CD4-positive, alpha-beta T cell treated with Interleukin-2 at 100 ng/mL for 4 hours (primary cell): ENCODE results near the gene STXBP6.
"Not testable (repeated sequence)": the region's sequence is repeated elsewhere in the genome, so short reads cannot be mapped to it uniquely, and the experiment has no call there.

Experiments
- DNase-seq: peaks from one replicate; pipeline ENCODE4 v3.0.0-alpha.2; 2020; ENCODE audit warnings: low spot score

Gene STXBP6

DNA sequence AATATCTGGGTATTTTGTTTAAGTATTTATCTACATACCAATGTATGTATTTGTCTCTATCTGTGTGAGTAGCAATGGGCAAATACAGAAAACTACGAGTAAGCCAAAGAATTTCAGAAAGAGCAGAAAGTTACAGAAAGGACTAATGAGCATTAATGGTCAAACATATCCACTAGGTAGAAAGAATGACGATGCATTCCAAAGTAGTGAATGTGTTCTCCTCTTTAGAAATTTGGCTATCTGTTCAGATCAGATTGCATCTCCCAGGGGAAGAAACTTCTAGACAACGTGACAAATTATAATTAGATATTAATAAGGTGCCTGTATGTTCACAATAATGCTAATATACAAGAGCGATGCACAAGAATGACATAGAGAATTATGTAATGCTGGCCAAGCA lies 221.5 kb downstream of the STXBP6 start:
- DNase-seq, result no peak

DNA sequence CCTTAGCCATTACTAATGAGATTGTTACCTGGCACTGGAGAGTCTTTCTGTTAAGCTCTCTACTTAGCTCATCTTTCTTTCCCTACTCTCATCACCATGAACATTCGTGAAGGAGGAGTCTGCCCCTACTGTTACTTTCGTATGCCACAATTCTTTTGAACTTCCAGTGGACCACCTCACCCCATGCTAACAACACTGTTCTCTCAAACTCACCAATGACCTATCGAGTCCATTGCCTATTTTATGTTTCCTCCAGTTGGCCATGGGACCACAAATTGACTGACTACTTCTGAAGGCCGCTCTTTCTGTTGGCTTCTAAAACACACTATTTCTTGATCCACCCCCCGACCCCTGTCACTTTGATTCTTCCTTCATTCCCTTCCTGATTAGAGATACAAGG lies 223.6 kb downstream of the STXBP6 start:
- no peak for DNase-seq

DNA sequence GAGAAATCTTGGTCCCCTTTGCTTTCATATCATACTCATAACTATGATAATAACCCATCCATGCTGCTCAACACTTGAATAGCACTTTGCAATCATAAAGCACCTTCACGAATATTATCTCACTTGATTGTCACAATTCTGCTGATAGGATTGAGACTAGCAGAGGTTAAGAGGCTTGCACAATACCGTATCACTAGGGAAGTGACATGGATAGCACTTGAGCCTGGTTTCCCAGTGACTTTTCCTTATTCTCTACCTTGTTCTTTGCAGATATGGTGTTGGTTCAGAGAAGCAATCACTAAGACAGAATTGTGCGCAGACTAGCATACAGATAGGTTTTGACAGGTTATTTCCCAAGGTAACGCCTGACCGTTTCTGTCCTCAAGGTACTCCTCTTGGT lies 229.3 kb downstream of the STXBP6 start:
- DNase-seq, result no peak

DNA sequence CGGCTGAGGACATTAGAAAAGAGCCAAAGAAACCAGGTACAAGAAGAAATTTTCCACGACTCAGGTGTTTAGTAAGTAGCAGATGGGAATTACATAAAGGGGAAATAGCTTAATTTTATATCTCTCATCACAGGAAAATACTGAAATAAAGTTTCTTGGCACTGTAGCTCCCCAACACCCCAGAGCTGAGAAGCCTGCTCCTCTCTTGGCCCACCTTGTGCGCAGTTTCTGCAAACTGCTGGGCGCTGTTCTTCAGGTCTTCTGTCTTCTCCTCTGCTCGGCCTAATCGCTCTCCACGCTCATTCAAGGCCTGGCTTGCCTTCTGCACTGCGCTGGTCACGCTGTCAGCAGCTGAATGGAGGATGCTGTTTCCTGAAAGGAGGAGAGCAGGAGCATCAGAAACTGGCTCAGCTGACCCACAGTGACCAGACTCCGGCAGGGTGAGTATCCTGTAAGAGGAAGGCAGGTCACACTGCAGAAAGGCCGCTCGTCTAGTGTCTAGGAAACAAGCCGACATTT lies 231.1 kb downstream of the STXBP6 start:
- no peak for DNase-seq

DNA sequence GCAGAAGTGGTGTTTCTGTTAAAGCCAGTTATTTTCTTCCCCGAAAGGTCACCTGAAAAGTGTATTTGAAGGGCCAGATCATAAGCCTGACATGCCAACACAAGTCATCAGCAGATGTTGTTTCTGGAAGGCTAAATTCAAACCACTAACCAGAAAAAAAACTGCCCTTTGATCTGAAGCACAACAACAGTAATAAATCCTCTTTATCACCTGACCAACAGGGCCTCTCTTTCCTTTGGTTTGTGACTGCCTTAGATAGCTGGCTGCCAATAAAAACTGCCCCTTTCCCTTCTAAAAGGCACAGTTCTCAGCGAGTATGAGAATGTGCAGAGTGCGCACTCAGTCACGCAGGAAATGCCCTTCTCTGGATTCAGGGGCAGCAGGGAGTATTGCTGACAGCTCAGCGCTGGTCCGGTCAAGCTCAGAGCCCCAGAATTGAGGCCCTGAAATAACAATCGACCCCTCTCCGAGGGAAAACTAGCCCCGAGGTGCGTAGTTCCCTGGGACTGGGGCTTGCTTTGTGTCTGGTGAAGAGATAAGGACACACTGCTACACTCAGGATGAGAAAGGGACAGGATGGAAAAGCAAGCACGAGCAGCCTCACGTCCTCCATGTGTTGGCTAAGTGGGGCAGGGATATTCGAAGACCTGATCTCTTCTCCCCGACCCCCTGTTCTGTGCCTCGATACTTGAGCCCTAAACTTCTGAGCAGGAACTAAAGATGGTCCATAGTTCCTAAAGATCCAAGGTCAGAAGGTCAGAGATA lies 231.7 kb downstream of the STXBP6 start:
- DNase-seq, result no peak

DNA sequence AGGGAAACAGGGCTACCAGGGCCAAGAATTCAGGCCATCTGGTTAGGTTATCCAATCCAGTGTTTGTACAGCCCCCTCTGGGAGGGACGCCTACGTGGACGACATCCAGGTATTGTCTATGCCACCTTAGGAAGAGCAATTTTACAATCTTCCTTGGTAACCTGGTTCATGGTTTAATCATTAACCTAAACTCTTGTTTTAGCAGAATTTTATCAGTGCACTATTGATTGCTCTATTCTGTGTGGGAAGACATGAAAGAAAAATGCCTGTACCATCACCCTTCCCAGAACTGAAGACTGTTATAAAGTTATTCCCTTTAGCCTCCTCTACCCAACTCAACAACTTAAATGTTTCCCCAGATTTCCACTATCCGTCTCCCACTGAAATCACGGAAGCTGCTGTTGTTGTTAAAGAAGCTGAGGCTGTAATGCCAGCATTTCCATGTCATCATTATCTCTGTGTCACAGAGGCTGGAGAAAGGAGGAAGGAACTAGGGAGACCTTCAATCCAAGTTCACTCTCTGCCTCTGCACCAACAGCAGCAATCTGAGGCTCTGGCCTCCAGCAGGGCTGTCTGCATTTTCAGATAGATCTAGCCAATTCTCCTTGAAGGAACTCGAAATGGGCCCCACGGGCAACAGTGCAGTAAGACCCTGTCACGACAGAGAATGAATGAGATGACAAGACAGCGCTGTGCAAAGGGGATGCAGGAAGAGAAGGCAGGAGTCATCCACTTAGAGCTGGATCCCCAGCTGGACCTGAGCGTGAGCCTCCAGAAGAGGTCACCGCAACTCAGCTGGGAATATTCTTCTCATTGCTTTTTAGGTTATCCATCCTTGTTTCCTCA lies 232.5 kb downstream of the STXBP6 start:
- no peak for DNase-seq

DNA sequence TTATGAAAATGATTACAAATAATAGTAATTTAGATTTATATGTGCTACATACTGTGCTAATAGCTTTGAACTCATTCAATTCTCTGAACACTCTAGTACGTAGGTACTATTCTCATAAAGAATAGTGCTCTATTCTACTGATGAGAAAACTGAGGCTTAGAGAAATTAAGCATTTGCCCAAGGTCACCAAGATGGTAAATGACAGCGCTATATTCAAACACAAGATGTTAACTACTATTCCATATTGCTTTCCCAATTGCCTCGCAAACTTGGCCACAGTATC lies 233.1 kb downstream of the STXBP6 start:
- no peak for DNase-seq

DNA sequence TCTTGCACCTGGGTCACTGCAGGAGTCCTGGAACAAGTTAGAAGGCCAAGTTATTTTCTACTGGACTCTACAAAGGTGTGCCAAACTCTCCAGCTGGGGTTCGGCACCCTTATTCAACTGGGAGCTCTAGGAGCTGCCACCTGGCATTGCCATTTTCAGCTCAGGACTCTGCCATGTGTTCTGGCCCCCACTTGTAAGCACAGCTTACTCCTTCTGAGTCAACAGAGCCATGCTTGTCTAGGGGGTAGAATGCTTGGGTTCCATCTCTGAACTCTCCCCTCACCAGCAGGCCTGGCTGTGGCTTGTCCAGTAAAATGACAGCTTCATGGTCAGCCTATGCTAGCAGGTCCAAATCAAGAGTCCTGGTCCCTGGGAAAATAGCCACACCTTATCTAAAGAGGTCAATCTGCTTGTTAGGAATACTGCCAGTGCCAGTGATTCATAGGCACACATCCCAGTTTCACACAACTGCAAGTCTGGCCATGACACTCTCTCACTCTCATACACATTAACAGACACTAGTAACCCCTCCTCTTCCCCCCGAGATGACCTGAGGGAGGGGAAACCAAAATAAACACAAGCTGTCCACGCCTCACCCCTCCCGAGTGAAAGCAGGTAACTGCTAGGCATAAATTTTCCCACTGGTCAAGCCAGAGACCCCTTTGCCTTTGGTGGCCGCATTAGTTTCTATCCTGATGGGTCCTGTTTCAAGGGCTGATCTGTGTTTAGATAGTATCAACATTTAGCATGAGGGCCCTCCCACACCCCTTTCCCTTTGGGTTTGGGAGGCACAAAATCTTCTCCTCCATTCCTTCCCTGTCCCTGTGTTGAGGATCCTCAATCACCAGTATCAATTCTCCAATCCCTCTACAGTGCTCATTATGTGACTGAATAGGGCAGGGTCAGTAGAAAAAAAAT lies 233.7 kb downstream of the STXBP6 start:
- DNase-seq, result no peak

DNA sequence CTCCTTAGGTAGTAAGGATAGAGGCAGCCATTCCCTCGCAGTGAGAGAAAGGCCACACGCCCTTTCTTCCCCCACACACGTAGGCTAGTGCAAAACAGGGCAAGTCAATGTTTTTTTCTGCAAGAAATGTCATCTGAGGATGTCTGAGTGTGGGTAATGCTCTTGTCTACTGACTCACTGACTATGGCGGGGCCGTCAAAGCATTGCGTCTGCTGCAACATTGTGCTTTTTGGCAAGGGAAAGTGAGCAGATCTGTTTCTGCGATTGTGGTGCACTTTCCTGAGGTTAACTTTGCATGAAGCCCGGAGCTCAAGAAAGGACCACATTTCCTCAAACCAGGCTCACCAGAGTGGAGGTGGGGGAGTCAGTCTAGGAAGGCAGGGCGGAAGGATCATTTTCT lies 234.4 kb downstream of the STXBP6 start:
- no peak for DNase-seq

DNA sequence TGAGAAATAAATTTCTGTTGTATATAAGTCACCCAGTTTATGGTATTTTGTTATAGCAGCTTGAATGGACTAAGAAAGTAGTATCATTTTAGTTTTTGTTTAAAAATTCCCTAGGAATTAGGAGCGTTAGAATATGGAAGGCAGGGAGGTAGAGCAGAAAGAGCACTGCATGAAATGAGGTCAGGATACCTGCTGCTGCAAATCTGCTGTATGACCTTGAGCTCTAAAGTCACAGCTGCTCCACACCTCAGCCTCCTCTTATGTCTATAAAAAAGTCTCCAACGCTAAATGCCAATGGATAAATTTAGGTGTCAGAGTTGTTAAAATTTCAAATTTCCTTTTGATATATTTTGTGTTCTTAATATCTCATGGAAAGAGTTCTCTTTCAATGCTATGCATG lies 235.0 kb downstream of the STXBP6 start:
- no peak for DNase-seq

DNA sequence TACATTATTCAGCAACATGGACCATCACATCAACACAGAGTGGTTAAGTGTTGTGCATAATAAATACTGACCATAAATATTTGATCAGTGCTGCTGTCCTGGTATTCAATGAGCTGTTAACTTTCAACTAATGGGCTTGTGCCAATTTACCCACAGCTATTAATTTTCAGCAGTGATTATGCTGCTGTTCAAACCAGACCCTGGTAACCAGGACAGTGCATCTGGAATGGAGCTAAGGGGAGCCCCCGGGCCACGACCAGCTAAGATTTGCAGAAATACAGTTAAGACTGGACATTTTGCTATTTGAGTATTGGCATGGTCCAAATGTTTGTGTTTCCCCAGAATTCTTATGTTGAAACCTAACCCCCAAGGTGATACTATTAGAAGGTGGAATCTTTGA lies 235.6 kb downstream of the STXBP6 start:
- no peak for DNase-seq

DNA sequence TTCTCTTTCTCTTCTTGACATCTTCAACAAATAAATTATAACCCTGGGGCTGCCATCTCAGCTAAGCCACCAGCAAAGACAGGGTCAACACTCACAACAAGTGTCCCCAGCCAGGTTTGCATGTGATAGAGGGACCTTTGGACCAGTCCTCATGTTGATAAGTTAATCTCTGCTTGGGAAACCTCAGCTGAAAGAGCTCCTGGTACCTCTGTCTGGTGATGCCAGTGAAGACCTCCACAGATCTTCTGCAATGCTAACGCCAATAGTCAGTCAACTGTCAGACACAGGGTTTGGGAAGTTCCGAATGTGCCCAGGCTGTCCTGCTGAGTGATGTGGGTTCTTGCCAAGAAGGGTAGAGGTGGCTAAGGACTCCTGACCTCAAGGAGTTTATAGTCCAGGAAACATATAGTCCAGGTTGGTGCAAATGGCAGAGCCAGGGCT lies 236.1 kb downstream of the STXBP6 start:
- no peak for DNase-seq

DNA sequence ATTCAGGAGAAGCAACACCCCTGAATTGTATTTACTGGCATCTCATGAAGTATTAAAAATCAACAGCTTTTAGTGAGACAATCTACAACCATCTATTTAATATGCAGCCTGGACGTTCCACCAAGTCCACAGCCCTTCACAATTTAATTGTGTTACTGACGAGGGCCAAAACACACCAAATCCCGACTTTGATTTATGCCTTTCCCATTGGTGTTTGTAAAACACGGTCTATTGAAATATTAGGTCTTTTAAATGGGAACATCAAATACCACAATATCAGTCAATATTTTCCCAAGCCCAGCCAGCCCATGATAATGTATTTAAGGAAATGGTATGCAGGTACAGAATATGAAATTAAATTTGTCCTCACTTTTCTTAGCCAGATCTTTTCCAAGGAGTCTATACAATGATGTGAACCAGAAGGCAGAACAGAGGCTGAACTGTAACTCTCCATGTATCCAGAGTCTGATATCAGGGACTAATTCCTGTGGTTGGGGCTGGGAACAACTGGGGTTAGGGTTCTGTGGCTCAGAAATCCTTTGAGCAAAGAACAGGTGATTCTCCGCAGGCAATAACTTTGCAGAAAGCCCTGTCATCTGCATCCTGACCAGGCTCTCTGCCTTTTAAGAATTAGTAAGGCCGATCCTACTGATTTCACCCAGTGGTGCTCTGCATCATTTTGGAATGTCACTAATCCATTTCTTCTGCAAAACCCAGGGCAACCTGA lies 236.7 kb downstream of the STXBP6 start:
- DNase-seq, result no peak

DNA sequence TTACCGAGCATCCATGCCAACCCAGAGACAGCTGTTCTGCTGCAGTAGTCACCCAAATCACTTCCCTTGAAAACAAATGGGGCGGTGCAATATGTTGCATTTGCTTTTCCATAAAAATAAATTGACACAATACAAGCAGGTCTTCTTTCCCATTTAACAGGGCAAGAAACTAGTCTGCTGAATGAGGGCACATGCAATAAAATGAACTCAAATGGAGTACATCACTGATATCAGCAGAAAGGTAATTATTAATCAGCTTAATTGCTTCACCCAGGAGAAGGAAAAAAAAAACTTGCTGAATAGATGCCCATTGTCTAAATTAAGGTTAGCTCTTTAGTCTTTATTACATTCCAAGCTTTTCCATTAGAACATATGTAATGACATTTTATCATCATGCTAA lies 240.8 kb downstream of the STXBP6 start:
- no peak for DNase-seq

DNA sequence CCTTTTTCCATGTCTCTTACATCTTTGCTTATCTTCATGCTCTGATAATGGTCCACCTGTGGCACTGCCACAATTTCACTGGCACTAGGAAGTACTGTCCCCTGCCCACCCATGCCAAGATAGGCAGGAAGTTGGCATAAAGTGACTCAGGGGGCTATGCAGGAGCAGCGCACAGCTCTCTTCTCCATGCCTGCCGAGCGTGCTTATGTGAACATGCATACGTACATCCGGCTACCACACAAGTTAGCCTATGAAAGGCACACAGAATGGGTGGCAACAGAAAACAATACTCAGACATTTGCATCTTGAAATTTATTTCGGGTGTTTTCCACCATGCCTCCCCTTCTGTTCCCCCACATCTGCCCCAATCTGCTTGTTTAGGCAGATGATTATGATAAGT lies 241.5 kb downstream of the STXBP6 start:
- DNase-seq, result no peak

DNA sequence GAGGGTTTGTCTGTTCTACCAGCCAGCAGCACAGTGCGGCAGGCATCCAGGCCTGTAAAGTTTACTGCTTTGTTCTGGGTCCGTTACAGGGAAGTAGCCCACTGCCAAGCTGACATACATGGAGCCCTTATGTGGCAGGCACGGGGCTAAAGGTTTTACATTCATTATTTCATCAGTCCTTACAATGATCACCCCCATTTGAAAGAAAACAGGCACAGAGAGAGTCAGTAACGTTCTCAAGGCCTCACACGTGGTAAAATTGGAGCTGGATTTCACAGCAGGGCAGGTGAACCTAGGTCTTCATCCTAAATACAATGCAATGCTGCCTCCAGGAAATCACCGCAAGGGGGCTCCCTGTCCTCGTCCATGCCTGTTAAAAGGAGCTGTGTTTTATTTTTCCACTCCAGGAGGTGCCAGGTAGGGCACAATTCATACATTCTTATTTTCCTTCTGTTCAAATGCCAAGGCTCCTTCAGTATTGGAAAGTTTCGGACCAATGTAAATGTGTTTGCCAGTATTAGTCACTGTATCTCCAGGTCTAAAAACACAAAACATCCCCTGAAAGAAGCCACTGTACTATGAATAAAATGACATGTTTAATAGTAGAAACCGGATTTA lies 243.8 kb downstream of the STXBP6 start:
- DNase-seq, result peak; percentile 11

DNA sequence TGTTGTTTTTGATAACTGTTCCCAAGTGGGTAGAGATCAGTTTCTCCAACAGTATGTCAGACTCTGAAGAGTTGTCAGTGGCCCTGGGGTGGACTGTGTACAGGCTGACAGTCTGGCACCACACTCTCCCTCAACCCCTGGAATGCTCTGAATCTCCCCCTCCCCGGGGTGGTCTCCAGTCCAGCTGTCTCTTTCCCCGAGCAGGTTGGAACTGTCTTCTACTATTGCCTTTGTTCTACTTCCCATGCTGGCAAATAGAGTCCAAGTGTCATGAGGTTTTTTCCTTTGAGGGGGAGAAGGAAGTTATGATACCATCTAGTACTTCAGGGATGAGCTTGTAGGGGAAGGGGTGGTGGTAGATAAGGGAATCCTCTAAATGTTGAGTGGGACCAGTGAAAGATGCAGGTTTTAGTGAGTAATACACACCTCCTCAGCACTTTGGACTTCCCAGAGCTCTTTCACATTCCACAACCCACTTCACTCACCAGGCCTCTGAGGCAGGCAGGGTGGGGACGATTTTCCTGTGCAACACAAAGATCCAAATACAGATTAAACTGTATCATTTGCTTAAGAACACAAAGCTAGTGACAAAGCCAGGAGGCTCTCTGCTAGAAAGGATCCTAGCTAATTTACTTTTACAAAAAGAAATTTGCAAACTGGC lies 245.3 kb downstream of the STXBP6 start:
- DNase-seq, result no peak

DNA sequence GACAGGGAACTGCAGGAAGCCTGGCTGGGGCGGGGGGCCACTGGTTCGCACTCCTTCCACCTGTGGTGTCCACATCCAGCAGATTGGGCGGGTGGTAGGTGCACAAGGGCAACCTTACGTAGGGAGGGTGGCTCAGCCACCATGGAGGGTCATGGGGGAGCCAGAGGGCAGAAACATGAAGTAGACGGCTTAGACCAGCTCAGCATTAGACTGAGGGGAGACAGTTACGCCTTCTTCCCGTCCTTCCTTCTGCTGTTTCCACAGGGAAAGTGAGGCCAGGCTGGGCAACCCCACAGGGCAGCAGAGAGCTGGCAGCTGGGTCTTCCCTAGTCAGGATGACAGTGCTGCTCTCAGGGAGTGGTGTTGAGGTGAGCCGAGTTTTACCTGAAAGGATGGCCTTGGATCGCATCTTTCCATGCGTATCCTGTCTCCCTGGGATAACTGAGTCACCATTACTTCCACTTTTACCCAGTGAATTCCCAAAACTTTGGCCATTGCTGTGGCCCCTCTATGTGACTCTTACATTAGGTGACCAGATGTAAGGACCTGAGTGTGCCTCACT lies 245.9 kb downstream of the STXBP6 start:
- no peak for DNase-seq

DNA sequence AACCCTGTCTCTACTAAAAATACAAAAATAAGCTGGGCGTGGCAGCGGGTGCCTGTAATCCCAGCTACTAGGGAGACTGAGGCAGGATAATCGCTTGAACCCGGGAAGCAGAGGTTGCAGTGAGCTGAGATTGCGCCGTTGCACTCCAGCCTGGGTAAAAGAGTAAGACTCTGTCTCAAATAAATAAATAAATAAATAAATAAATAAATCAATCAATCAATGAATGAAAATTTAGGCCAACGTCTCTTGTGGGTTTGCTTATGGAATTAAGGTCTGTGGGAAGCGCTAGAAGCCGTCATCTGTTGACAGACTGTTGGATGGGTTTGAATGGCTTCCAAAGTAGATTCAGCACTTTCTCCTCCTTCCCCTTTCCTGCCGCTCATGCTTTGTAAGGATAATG lies 246.5 kb downstream of the STXBP6 start:
- DNase-seq, result not testable (repeated sequence)

DNA sequence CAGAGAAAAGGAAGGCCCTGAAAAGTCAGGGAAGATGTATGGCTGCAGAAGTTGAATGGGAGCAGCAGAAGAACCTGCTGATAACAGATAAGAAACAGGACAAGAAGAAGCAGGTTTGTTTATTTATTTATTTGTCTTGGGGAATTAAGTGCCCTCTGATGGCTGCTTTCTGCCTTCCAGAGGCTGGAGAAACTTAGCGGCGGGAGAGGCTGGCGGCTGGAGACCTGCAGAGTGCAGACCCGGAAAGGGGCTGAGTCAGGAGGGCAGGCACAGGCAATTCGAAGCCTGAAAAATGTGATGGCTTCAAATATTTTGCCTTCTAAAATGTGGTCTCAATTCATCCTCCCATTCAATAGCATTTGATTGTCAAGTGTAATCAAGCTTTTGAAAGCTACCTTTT lies 247.7 kb downstream of the STXBP6 start:
- no peak for DNase-seq
